MM.1S (cell line): Measurements from ENCODE around the gene MANEAL.

Experiments used
- CTCF ChIP-seq: fragments of 300-600 bp; sonication (generic); IDR thresholded peaks from 2 replicates; pipeline ENCODE4 v1.5.1; 2016; ENCODE audit warnings: antibody characterized with exemption, low read length, mixed read lengths
- EZH2 ChIP-seq: fragments of 300-600 bp; sonication (generic); optimal IDR thresholded peaks from 2 replicates; pipeline ENCODE3; 2017; ENCODE audit warnings: low read depth, mild to moderate bottlenecking, antibody characterized with exemption, low read length, mixed read lengths

GRCh38 chr1:37755290-37755689 is 38.4 kb upstream of the MANEAL start:
- no peak for TF ChIP-seq EZH2
- no peak for TF ChIP-seq CTCF
